Skeletal muscle satellite cell (primary cell): ENCODE measurements around the gene ARL15.

Experiments used
- H3K27me3 ChIP-seq: 2 replicates; pipeline ENCODE4 v1.7.0; 2013; ENCODE audit warnings: low read length; ENCODE audit not compliant: control insufficient read depth, insufficient read depth
- H3K36me3 ChIP-seq: 2 replicates; pipeline ENCODE4 v1.7.0; 2013; ENCODE audit warnings: mild to moderate bottlenecking, control low read depth, low read length; ENCODE audit not compliant: insufficient read depth
- H3K4me1 ChIP-seq: 2 replicates; pipeline ENCODE4 v1.7.0; 2013; ENCODE audit warnings: low read length; ENCODE audit not compliant: control insufficient read depth, insufficient read depth
- H3K4me2 ChIP-seq: 2 replicates; pipeline ENCODE4 v1.7.0; 2013; ENCODE audit warnings: mild to moderate bottlenecking, low read length
- H3K4me3 ChIP-seq: 2 replicates; pipeline ENCODE4 v1.7.0; 2013; ENCODE audit warnings: low read length
- H3K9ac ChIP-seq: 2 replicates; pipeline ENCODE4 v1.7.0; 2013; ENCODE audit warnings: mild to moderate bottlenecking, low read depth, low read length, moderate library complexity
- H3K9me3 ChIP-seq: replicated peaks from 2 replicates; pipeline ENCODE4 v1.7.0; 2013; ENCODE audit warnings: mild to moderate bottlenecking, control low read depth, low read length

ARL15 gene

GRCh38 chr5:54217826-54218503 is 92.4 kb downstream of the ARL15 start:
- Histone ChIP-seq H3K4me1 (no peaks in the 10 kb centered on the region), H3K27me3 (no peaks in the 10 kb centered on the region), H3K9me3 (no peaks in the 10 kb centered on the region), H3K4me2 (no peak overlapping the region), H3K9ac (no peak overlapping the region), H3K4me3 (no peak overlapping the region), H3K36me3 (no peaks in the 10 kb centered on the region)

DNA sequence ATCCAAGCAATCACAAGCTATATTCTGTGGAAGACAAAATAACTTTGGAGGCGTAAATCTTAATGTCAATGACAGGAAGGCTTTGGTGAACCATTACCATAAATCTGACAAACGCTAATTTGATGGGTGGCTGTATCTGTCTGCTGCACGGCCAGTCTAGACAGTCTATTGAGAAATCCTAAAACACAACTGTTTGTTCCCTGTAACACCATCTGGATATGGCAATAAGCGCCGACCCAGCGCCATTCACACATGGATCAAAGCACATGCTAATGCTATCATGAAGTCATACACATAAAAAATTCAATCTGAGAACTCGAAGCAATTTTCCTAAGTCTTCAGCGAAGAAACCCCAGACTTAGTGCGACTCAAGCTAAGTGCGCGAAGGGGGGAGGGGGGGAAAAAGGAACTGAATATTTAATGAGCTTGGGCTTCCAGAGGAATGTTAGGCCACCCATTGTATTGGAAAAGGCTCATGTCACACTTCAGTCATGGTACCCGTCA is 95.1 kb downstream of the ARL15 start:
- Histone ChIP-seq H3K27me3 (no peaks in the 10 kb centered on the region), H3K9ac (no peak overlapping the region), H3K4me1 (no peaks in the 10 kb centered on the region), H3K36me3 (no peaks in the 10 kb centered on the region), H3K9me3 (no peaks in the 10 kb centered on the region), H3K4me2 (no peak overlapping the region), H3K4me3 (no peak overlapping the region)

- H3K9me3 ChIP-seq: no peaks in the 10 kb centered on the region
- no peaks in the 10 kb centered on the region for H3K36me3 ChIP-seq
- no peak overlapping the region for H3K4me3 ChIP-seq
- no peaks in the 10 kb centered on the region for H3K4me1 ChIP-seq
- no peaks in the 10 kb centered on the region for H3K27me3 ChIP-seq
- H3K9ac ChIP-seq: no peak overlapping the region
- no peak overlapping the region for H3K4me2 ChIP-seq
Observed at GRCh38 chr5:54214722-54215121, 95.7 kb downstream of the ARL15 start.

GRCh38 chr5:54212331-54212730 is 98.0 kb downstream of the ARL15 start:
- Histone ChIP-seq H3K9ac (no peak overlapping the region), H3K4me2 (no peak overlapping the region), H3K4me1 (no peaks in the 10 kb centered on the region), H3K9me3 (no peaks in the 10 kb centered on the region), H3K4me3 (no peak overlapping the region), H3K27me3 (no peaks in the 10 kb centered on the region), H3K36me3 (no peaks in the 10 kb centered on the region)

DNA sequence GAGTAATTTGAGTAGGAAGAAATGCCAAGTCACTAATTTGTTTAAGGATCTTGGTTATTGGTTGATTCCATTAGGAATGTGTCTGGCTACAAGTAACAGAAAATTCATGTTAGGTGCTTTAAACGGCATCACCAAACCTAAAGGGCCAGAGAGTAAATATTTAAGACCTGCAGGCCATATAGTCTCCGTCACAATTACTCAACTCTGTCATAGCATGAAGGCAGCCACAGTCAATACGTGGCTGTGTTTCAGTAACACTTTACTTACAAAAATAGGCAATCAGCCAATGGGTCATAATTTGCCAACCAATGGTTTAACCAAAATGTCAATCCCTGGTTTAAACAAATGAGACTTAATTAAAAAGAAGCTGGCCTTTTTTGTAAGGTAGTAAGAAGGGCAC is 98.5 kb downstream of the ARL15 start:
- no peaks in the 10 kb centered on the region for H3K27me3 ChIP-seq
- H3K4me1 ChIP-seq: no peaks in the 10 kb centered on the region
- no peaks in the 10 kb centered on the region for H3K9me3 ChIP-seq
- no peak overlapping the region for H3K4me3 ChIP-seq
- no peak overlapping the region for H3K9ac ChIP-seq
- no peak overlapping the region for H3K4me2 ChIP-seq
- H3K36me3 ChIP-seq: no peaks in the 10 kb centered on the region

- H3K9me3 ChIP-seq: no peaks in the 10 kb centered on the region
- no peaks in the 10 kb centered on the region for H3K4me1 ChIP-seq
- no peak overlapping the region for H3K9ac ChIP-seq
- H3K27me3 ChIP-seq: no peaks in the 10 kb centered on the region
- H3K36me3 ChIP-seq: no peaks in the 10 kb centered on the region
- H3K4me2 ChIP-seq: no peak overlapping the region
- H3K4me3 ChIP-seq: no peak overlapping the region
Observed at GRCh38 chr5:54207566-54207965, 102.8 kb downstream of the ARL15 start.

DNA sequence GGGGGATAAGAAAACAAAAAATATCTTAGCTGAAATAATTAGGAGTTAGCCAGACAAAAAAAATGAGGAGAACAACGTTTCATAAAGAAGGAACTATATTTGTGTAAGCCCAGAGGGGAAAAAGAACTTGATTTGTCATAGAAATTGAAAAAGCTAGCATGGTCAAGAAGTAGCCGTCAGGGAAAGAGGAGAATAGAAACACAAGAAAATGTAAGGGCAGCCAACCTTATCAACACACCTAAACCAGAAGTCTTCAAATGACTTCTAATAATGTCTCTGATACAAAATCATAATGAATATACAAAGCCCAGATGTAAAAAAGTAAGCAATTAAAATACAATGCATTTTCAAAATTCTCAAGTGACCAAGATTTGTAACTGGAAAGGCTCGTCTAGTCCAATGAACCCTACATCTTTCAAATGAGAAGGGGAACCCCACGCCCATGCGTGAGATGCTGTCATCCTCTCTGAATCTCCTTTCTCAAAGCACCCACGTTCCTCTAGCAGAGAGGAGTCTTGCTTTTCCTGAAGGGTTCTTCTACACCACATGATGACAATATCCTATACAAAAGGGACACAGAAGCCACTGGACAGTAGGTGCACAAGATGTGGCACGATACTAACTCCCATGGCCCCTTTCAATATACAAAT is 103.7 kb downstream of the ARL15 start:
- H3K36me3 ChIP-seq: no peaks in the 10 kb centered on the region
- no peak overlapping the region for H3K4me2 ChIP-seq
- no peak overlapping the region for H3K4me3 ChIP-seq
- no peaks in the 10 kb centered on the region for H3K9me3 ChIP-seq
- H3K27me3 ChIP-seq: no peaks in the 10 kb centered on the region
- no peaks in the 10 kb centered on the region for H3K4me1 ChIP-seq
- H3K9ac ChIP-seq: no peak overlapping the region

DNA sequence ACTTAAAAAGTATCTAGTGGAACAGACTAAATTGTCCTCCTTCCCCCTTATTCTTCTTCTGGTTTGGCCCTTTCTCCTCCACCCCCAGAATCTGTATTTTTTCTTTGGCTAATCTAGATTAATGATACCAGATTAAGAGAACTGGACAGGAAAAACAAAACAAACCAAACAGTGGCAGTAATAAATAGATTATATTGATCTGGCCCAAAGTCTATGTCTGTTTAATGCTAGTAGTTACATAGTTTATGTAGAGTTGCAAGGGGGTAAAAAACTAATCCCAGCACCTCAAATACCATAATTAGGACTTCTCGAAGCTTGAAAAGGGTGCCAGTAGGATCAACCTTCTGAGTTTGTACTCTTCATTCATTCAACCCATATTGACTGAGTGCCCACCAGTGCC is 104.5 kb downstream of the ARL15 start:
- no peaks in the 10 kb centered on the region for H3K9me3 ChIP-seq
- no peaks in the 10 kb centered on the region for H3K36me3 ChIP-seq
- no peak overlapping the region for H3K4me3 ChIP-seq
- H3K4me1 ChIP-seq: no peaks in the 10 kb centered on the region
- no peaks in the 10 kb centered on the region for H3K27me3 ChIP-seq
- no peak overlapping the region for H3K4me2 ChIP-seq
- no peak overlapping the region for H3K9ac ChIP-seq

- H3K4me1 ChIP-seq: no peaks in the 10 kb centered on the region
- no peak overlapping the region for H3K9ac ChIP-seq
- H3K27me3 ChIP-seq: no peaks in the 10 kb centered on the region
- no peak overlapping the region for H3K4me3 ChIP-seq
- no peaks in the 10 kb centered on the region for H3K36me3 ChIP-seq
- no peak overlapping the region for H3K4me2 ChIP-seq
- H3K9me3 ChIP-seq: no peaks in the 10 kb centered on the region
Observed at GRCh38 chr5:54205453-54205852, 104.9 kb downstream of the ARL15 start.

DNA sequence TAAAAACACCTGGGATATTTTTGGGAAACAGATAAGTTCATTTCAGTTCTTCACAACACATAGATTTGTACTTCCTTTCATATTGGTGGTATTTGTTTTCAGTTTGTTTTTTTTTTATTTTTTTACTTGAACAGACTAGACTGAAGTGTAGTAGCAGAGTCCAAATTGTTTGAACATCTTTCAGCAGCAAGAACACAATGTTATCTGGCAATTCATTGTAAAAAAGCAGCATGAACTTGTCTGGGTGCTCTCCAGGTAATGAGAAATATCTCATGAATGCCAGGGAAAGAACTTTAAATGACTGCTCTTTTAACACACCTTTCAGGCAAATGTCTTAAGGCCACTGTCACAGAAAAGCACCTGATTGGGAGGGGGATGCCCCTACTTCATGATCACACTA is 113.4 kb downstream of the ARL15 start:
- Histone ChIP-seq H3K9me3 (no peaks in the 10 kb centered on the region), H3K36me3 (no peaks in the 10 kb centered on the region), H3K4me3 (no peak overlapping the region), H3K27me3 (no peaks in the 10 kb centered on the region), H3K4me2 (no peak overlapping the region), H3K4me1 (no peaks in the 10 kb centered on the region), H3K9ac (no peak overlapping the region)

DNA sequence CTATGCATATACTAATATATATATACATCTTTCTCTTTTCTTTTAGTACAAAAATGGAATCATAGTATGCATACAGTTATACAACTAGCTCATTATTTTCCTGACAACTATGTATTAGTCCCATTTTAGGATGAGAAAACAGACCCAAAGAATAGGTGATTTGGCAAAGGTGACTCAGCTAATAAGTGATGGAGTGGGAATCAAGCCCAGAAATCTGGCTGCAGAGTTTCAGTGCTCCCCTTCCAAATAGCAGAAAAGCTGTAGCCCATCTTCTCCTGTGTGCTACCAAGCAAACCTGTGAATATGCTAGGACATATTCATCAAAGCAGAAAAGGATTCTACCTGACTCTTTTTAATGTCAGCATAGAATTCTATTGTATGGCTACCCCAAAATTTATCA is 114.7 kb downstream of the ARL15 start:
- Histone ChIP-seq H3K4me3 (no peak overlapping the region), H3K9ac (no peak overlapping the region), H3K4me2 (no peak overlapping the region), H3K27me3 (no peaks in the 10 kb centered on the region), H3K4me1 (no peaks in the 10 kb centered on the region), H3K9me3 (no peaks in the 10 kb centered on the region), H3K36me3 (no peaks in the 10 kb centered on the region)

DNA sequence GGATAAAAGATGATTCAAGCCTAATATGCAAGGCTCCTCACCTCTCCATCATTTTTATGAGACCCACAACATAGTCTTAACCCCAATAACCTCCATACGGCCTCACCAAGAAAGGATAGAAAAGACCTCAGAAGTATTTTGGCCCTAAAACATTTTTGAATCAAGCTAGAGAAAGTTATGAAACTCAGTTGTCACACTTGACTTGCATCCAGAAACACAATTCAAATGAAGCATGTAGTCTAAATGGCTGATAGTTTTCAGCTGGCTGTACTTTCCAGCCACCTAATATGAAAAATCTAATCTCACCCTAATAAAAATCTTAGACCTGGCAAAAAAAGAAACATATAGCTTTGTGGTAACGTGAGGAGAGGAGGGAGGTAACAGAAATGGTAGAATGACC is 116.1 kb downstream of the ARL15 start:
- no peaks in the 10 kb centered on the region for H3K36me3 ChIP-seq
- H3K4me1 ChIP-seq: no peaks in the 10 kb centered on the region
- H3K4me3 ChIP-seq: no peak overlapping the region
- H3K9ac ChIP-seq: no peak overlapping the region
- no peak overlapping the region for H3K4me2 ChIP-seq
- H3K27me3 ChIP-seq: no peaks in the 10 kb centered on the region
- H3K9me3 ChIP-seq: no peaks in the 10 kb centered on the region
